Left ventricle myocardium superior (tissue), 1 donor: ENCODE data around the gene ATP2C2. TPM values are rescaled to one million over a fixed set of nuclear protein-coding genes. Genes with fewer than 3 reads are reported as not detected.

Source experiments
- ATAC-seq: fragments of 200-7000 bp; cut with Tn5 transposase; one replicate; pipeline ENCODE4 v1.9.1; 2020; ENCODE audit warnings: mild to moderate bottlenecking, moderate library complexity
- DNase-seq: peaks from one replicate; pipeline ENCODE4 v3.0.0-alpha.2; 2020
- intact Hi-C: fragments of 100-400 bp; cut with micrococcal nuclease; formaldehyde crosslinking; loops from one replicate; pipeline ENCODE4 v1.11.0; 2022
- total RNA-seq: library from RNA; stranded (reverse); fragmentation: NEBNext Ultra II Directional; extraction: Animal tissue kit (Norgen Biotek cat#: 25700); gene quantifications from one replicate; pipeline ENCODE4 v1.2.1, GENCODE V29; 2021
- donor health status: DM: no; HTN: yes; CAD: no; lungs with severe emphysema.

The ATP2C2 gene
- total RNA-seq, 1 donor from 2014 or later = not detected

GRCh38 chr16:84481051-84481735, 112.9 kb downstream of the ATP2C2 start:
- intact Hi-C loops = loop anchor here (10.0 kb wide), 1 partner anchor 206 kb away; no protein-coding TSS in a partner anchor
- DNase-seq = no peak
- no peak for ATAC-seq

DNA sequence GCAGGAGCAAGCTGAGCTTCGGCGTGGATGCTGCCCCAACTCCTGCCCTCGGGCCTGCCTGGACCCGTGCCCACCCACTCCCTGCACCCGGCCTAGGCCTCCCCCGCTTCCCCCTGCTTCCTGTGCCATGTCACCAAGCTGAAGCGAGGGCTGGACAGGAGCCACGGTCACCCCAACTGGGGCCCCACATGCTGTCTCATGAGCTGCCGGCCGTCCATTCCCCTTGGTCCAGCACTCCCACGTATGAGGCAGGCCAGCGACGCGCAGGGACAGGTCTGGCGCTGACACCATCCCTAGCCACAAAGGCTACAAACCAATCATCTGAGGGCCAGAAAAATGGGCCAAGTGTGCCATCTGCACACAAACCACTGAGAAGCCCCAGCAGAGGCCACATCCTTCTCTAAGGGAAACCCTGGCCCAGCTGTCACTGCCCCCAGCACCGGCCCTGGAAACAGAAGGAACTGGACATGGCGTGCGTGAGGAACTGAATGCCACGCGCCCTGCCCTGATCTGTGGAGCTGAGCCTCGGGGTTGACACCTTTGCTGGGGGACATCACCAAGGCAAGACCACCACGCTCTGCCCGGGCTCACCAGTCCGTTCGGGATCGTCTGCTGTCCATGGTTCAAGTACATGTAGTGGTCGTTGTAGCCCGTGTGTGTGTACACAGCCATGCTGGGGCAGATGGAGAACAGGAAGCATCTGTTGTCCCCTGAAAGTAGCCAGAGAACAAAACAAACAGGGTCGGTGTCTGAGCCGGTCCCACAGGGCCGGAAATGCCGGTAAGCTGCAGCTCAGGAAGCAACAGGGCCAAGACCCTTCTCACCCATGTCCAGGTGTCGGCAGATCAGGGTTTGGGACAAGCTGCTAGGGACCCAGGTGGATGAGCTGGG, 113.9 kb downstream of the ATP2C2 start:
- intact Hi-C loops = loop anchor here (10.0 kb wide), 1 partner anchor 207 kb away; no protein-coding TSS in a partner anchor
- ATAC-seq (no peak), DNase-seq (no peak)

GRCh38 chr16:84482951-84483881, 114.9 kb downstream of the ATP2C2 start:
- intact Hi-C loops = loop anchor here (10.0 kb wide), 1 partner anchor 208 kb away; no protein-coding TSS in a partner anchor
- no peak for ATAC-seq
- no peak for DNase-seq

- DNase-seq = no peak
- ATAC-seq = no peak
- intact Hi-C loops = loop anchor here (10.0 kb wide), 1 partner anchor 209 kb away; no protein-coding TSS in a partner anchor
Observed at GRCh38 chr16:84483882-84484565, 115.7 kb downstream of the ATP2C2 start.

DNA sequence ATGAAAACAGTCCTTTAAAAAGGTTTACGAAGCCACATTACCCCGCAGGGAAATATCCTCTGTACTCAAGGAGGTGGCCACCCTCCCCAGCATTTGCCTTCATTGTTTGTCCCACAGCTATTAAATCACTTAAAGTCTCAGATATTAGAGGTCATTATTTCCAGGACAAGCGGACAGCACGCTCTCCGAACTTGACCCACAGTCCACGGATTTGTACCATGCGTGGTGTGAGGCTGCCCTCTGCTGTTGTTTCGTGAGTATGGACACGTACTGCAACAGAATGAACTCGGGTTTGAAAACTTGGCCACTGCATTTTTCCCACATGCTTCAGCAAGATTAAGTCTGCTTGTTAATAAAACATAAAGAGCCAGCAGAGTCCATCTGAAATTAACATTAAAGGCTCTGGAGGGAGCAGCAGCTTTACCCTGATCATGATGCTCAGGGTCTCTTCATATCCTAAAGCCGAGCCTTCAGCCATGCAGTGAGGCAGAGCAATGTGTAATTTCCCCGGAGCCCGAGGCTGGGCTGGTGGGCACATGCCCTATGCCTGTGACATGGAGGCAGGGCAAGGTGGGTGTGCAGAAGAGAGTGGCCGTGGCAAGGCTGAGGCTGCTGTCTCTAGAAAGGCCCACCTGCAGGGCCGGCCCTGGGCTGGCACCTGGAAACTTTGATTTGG, 116.4 kb downstream of the ATP2C2 start:
- ATAC-seq = peak; percentile 87
- DNase-seq = peak; percentile 68
- intact Hi-C loops = loop anchor here (10.0 kb wide), 1 partner anchor 210 kb away; no protein-coding TSS in a partner anchor

GRCh38 chr16:84485255-84486010, 117.1 kb downstream of the ATP2C2 start:
- DNase-seq (no peak), ATAC-seq (no peak)
- intact Hi-C loops = loop anchor here (10.0 kb wide), 1 partner anchor 211 kb away; no protein-coding TSS in a partner anchor

GRCh38 chr16:84486126-84486525, 117.8 kb downstream of the ATP2C2 start:
- DNase-seq = no peak
- ATAC-seq = no peak
- intact Hi-C loops = loop anchor here (10.0 kb wide), 1 partner anchor 211 kb away; no protein-coding TSS in a partner anchor

GRCh38 chr16:84486551-84487235, 118.4 kb downstream of the ATP2C2 start:
- intact Hi-C loops = loop anchor here (10.0 kb wide), 1 partner anchor 212 kb away; no protein-coding TSS in a partner anchor
- ATAC-seq = no peak
- DNase-seq = no peak

DNA sequence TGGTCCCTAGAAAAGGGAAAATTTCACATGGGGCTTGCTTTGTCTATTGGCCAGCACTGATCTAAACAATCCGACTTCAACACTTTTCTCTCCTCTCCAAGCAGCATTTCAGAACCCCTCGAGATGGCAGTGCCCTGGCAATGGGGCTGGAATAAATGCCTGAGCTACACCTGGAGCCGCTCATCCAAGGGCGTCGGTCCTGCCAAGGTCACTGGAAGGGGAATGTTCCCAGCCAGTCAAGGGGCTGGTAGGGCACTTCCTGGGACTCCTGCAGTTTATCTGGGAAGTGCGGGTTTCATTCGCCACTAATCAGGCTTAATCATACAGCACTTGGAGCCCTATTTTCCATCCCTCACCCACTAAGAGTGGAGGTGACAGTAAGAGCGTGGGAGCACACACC, 119.0 kb downstream of the ATP2C2 start:
- ATAC-seq (no peak), DNase-seq (no peak)
- intact Hi-C loops = loop anchor here (10.0 kb wide), 1 partner anchor 213 kb away; no protein-coding TSS in a partner anchor

DNA sequence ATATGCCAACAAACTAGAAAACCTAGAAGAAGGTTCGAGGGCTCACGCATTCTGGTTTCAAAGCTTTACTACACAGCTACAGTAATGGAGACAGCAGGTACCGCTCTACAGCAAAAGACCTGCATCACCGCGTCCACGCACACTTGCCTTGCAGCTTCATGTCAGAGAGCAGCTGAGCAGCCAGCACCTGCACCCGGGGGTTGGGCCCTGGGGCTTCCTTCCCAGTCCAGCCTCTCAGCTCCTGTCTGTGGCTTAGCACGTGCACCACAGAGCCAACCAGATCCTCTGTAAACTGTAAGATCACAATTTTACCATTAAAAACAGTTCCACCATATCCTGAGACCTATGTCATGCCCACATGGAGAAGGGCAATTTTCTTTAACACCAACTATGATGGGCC, 120.8 kb downstream of the ATP2C2 start:
- intact Hi-C loops = loop anchor here (10.0 kb wide), 1 partner anchor 214 kb away; no protein-coding TSS in a partner anchor
- DNase-seq (no peak), ATAC-seq (no peak)

GRCh38 chr16:84495506-84495905, 127.2 kb downstream of the ATP2C2 start:
- intact Hi-C loops = no loop called here
- DNase-seq = no peak
- ATAC-seq = no peak

- intact Hi-C loops = no loop called here
- DNase-seq (no peak), ATAC-seq (no peak)
Observed at GRCh38 chr16:84496991-84497390, 128.7 kb downstream of the ATP2C2 start.

- DNase-seq = no peak
- ATAC-seq = no peak
- intact Hi-C loops = no loop called here
Observed at GRCh38 chr16:84497418-84498222, 129.3 kb downstream of the ATP2C2 start.

DNA sequence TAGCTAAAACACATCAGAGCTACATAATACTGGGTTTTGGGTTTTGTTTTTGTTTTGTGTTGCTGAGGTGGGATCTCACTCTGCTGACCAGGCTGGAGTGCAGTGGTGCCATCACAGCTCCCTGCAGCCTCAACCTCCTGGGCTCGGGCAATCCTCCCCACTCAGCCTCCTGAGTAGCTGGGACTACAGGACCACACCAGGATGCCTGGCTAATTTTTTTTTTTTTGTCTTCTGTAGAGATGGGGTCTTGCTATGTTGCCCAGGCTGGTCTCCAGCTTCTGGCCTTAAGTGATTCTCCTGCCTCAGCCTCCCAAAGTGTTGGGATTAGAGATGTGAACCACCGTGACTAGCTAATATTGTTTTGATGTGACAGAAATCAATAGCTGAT, 129.9 kb downstream of the ATP2C2 start:
- intact Hi-C loops = no loop called here
- DNase-seq = no peak
- no peak for ATAC-seq

DNA sequence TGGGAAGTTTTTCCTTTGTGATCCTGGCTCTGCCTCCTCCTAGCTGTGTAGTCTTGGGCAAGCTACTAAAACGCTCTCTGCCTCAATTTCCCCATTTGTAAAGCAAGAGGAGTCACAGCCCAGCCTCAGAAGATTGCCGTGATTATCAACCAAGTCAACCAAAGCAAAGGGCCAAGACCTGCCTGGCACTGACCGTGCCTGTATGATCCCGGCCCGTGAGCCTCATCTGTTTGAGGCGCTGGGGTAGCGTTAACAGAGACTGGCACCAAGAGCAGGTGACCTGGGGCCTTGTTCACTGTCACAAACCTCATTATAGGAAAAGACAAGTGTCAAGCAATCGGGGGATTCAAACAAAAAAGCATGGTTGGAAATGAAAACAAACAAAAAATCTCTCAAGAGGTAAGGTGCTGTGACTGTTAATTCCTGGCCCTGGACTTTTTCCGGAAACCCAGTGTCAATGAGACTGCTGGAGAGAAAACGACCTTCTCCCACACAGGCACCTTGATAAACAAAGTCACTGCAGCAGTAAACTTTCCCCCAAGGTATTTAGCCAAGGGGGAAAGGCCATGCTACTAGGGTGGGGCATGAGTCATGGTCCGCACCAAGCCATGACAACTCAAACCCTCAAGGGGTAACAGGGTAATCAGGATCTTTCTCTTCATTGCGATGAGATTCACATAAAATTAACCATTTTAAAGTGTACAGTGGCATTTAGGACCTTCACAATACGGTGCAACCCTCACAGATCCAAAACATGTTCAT, 130.7 kb downstream of the ATP2C2 start:
- no peak for DNase-seq
- intact Hi-C loops = no loop called here
- no peak for ATAC-seq
